GM23338 (cell line): ENCODE results near the gene GDPD5.

Experiments
- CREB1 ChIP-seq: fragments of 250-450 bp; sonication (Bioruptor Pico); IDR thresholded peaks from 2 replicates; pipeline ENCODE4 v1.5.0; 2020; ENCODE audit warnings: low read depth, mild to moderate bottlenecking, moderate library complexity
- EZH2 ChIP-seq: fragments of 200-600 bp; sonication (generic); IDR thresholded peaks from one replicate; pipeline ENCODE4 v1.8.0; 2017; ENCODE audit warnings: antibody characterized with exemption, mild to moderate bottlenecking, low read depth; ENCODE audit not compliant: unreplicated experiment

DNA sequence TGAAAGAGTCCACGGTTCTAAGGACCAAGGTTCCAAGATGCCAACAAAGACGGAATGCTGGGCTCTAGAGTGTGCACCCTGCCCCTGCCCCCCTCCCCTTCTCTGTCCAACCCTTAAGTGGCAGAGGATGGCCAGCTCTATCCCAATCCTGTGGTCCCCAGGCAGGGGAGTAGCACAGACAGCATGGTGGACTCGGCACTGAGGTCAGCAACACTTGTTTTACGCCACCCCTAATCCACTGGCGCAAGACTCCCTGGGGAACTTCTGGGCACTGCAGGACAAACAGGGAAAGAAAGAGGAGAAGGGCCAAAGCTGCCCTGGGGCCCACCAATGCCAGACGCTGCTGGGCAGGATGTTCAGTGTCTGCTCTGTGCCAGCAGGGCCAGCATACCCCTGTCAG is 18.9 kb downstream of the GDPD5 start:
- no peak for TF ChIP-seq CREB1 (CRISPR knock-in tag)
- TF ChIP-seq EZH2, result no peak
